ENCODE measurements around the gene SLC16A12. TPM values are rescaled to one million over a fixed set of nuclear protein-coding genes. Genes with fewer than 3 reads are reported as not detected.

The SLC16A12 gene
- total and polyA plus RNA-seq, 2 donors (not counting 1 experiment from before 2014, with no cell fraction given): under 0.01 to 0.26 TPM

DNA sequence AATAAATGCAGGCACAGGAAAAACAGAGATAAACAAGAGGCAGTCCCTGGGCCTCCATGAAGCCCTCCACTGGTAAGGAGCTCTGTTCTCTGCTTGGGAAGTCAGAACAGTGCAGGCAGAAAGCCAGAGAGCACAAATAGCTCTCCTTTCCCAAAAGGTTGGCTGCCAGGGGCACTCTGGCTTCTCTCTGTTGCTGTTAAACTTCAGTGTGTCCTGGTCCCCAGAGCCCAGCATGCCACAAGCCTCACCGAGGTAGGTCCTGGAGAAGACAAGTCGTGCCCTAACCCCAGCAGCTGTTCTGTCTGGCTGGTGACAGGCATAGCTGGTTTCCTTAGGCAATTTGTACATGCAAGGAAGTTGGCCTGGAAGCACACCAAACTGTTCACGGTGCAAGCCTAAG lies 17.3 kb downstream of the SLC16A12 start:
- Histone ChIP-seq H3K27ac (ENCODE audit: insufficient read depth, low read length) (no peak overlapping the region), H2AFZ (ENCODE audit: low read length) (peak overlapping the region; percentile 14)

DNA sequence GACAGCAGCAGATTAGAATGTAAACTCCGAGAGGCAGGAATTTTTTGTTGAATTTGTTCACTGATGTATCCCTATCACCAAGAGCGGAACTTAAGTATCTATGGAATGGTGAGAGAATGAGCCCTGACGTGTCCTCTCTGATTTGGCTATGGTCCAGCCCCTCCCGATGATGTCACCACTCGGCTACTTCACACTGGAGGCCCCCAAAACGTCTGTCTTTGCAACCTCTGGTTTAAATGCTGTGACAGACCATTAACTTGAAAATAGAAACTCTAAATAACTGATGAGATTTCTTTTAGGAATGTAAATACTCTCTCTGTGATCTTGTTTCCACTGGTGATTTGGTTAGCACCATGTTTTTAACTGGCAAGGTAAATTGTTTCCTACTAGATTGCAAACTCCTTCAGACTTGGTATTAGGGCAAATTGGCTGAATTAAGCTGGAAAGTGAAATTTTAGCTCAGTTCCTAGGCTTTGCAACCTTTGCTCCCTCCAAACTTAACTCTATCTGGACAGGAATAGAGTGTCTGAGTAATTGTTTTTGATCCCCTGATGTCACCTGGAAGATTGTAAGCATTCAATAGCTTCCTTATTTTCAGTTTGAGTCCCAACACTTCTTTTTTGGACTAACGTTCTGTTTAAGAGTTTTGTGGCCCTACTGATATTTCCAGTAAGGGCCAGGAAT lies 19.1 kb downstream of the SLC16A12 start:
- H4K20me1 ChIP-seq (ENCODE audit: control insufficient read depth, extremely low read depth, insufficient read depth, low read length): no peaks in the 10 kb centered on the region
- peak overlapping the region; percentile 96 for H3K4me2 ChIP-seq (ENCODE audit: extremely low read depth, insufficient read depth, low read length)
- H2AFZ ChIP-seq (ENCODE audit: low read length): no peak overlapping the region
- H3K27ac ChIP-seq (ENCODE audit: insufficient read depth, low read length): peak overlapping the region; percentile 95
- H3K36me3 ChIP-seq (ENCODE audit: control insufficient read depth, insufficient read depth, low read length): no peaks in the 10 kb centered on the region
- no peaks in the 10 kb centered on the region for H3K27me3 ChIP-seq (ENCODE audit: control insufficient read depth, insufficient read depth, low read length)
- no peaks in the 10 kb centered on the region for H3K79me2 ChIP-seq (ENCODE audit: control insufficient read depth, insufficient read depth, low read length)
- H3K9me3 ChIP-seq (ENCODE audit: control insufficient read depth, insufficient read depth, low read depth, low read length): no peaks in the 10 kb centered on the region
- no peak for TF ChIP-seq EZH2 (IDR thresholded peaks at IDR 0.05; ENCODE audit: low read length, missing control alignments)
- TF ChIP-seq, protein P1, sequence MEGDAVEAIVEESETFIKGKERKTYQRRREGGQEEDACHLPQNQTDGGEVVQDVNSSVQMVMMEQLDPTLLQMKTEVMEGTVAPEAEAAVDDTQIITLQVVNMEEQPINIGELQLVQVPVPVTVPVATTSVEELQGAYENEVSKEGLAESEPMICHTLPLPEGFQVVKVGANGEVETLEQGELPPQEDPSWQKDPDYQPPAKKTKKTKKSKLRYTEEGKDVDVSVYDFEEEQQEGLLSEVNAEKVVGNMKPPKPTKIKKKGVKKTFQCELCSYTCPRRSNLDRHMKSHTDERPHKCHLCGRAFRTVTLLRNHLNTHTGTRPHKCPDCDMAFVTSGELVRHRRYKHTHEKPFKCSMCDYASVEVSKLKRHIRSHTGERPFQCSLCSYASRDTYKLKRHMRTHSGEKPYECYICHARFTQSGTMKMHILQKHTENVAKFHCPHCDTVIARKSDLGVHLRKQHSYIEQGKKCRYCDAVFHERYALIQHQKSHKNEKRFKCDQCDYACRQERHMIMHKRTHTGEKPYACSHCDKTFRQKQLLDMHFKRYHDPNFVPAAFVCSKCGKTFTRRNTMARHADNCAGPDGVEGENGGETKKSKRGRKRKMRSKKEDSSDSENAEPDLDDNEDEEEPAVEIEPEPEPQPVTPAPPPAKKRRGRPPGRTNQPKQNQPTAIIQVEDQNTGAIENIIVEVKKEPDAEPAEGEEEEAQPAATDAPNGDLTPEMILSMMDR (conservative IDR thresholded peaks at IDR 0.05 in 1 of 2, IDR thresholded peaks at IDR 0.05 in 1 of 2; ENCODE audit: low read depth in 1 of 2, low read length in 2 of 2): no peak
- peak; percentile 95 to 97 for DNase-seq (ENCODE audit: low read depth in 2 of 2)
- H3K4me3 ChIP-seq (replicated peaks in 1 of 4; ENCODE audit: control extremely low read depth in 1 of 4, insufficient read depth in 1 of 4, low read depth in 3 of 4, low read length in 4 of 4): peak overlapping the region in 2 of 4 experiments; percentile 20 to 28
- no peak overlapping the region for H3K9ac ChIP-seq (ENCODE audit: insufficient read depth, low read length)
- peaks cover 20% of the 10 kb centered on the region for H3K4me1 ChIP-seq (ENCODE audit: control insufficient read depth, extremely low read depth, insufficient read depth, low read length)

More for the DNA sequence above, 17.3 kb downstream of the SLC16A12 start:
- H3K36me3 ChIP-seq (ENCODE audit: control insufficient read depth, insufficient read depth, low read length): no peaks in the 10 kb centered on the region
- no peaks in the 10 kb centered on the region for H3K79me2 ChIP-seq (ENCODE audit: control insufficient read depth, insufficient read depth, low read length)
- peak in 1 of 2 donors; percentile 47 for DNase-seq (ENCODE audit: low read depth in 2 of 2)
- no peaks in the 10 kb centered on the region for H4K20me1 ChIP-seq (ENCODE audit: control insufficient read depth, extremely low read depth, insufficient read depth, low read length)
- no peaks in the 10 kb centered on the region for H3K9me3 ChIP-seq (ENCODE audit: control insufficient read depth, insufficient read depth, low read depth, low read length)
- H3K4me3 ChIP-seq (replicated peaks in 1 of 4; ENCODE audit: control extremely low read depth in 1 of 4, insufficient read depth in 1 of 4, low read depth in 3 of 4, low read length in 4 of 4): no peak overlapping the region
- H3K4me1 ChIP-seq (ENCODE audit: control insufficient read depth, extremely low read depth, insufficient read depth, low read length): peaks cover 25% of the 10 kb centered on the region
- TF ChIP-seq EZH2 (IDR thresholded peaks at IDR 0.05; ENCODE audit: low read length, missing control alignments): no peak
- H3K27me3 ChIP-seq (ENCODE audit: control insufficient read depth, insufficient read depth, low read length): no peaks in the 10 kb centered on the region
- no peak overlapping the region for H3K4me2 ChIP-seq (ENCODE audit: extremely low read depth, insufficient read depth, low read length)
- no peak overlapping the region for H3K9ac ChIP-seq (ENCODE audit: insufficient read depth, low read length)

DNA sequence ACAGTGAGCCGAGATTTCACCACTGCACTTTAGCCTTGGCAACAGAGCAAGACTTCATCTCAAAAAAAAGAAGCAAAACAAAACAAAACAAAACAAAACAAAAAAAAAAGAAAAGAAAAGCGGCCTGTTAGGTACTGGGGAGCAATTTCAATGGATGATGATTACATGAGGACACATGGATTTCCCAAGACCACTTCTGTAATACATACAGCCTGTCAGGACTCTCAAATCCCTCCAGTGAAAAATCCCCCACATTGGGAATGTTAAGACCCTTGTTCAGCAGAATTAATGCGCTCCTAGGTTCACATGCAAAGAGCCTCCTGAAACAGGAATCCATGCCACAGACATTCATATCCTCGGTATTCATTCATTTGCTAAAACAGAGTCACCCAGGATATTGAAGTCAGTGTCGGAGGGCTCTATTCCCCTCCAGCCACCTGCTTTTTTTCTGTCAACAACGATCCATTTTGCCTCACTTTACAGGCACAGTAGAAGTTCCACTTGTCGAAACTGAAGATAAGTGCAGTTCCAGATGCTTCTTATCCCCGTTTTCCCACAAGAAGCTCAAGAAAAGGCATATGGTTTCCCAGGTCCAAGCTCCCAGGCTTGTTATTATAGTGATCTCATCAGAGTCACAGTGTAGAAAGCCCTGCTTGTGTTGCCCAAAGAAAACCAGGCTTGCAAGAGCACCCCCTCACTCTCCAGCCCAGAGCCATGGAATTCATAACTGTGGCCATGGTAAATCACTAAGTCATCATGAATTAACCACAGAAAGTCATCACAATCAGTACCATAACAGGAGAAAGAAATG lies 20.2 kb downstream of the SLC16A12 start:
- H3K36me3 ChIP-seq (ENCODE audit: control insufficient read depth, insufficient read depth, low read length): no peaks in the 10 kb centered on the region
- no peaks in the 10 kb centered on the region for H3K9me3 ChIP-seq (ENCODE audit: control insufficient read depth, insufficient read depth, low read depth, low read length)
- no peaks in the 10 kb centered on the region for H3K27me3 ChIP-seq (ENCODE audit: control insufficient read depth, insufficient read depth, low read length)
- TF ChIP-seq, protein P1 (conservative IDR thresholded peaks at IDR 0.05 in 1 of 2, IDR thresholded peaks at IDR 0.05 in 1 of 2; ENCODE audit: low read depth in 1 of 2, low read length in 2 of 2): no peak
- no peak for TF ChIP-seq EZH2 (IDR thresholded peaks at IDR 0.05; ENCODE audit: low read length, missing control alignments)
- H3K4me1 ChIP-seq (ENCODE audit: control insufficient read depth, extremely low read depth, insufficient read depth, low read length): peaks cover 20% of the 10 kb centered on the region
- peak overlapping the region; percentile 95 for H3K27ac ChIP-seq (ENCODE audit: insufficient read depth, low read length)
- H2AFZ ChIP-seq (ENCODE audit: low read length): peak overlapping the region; percentile 58
- H3K4me3 ChIP-seq (replicated peaks in 1 of 4; ENCODE audit: control extremely low read depth in 1 of 4, insufficient read depth in 1 of 4, low read depth in 3 of 4, low read length in 4 of 4): peak overlapping the region in 3 of 4 experiments; percentile 20 to 35 (median 27)
- peak; percentile 99 to 100 for DNase-seq (ENCODE audit: low read depth in 2 of 2)
- H4K20me1 ChIP-seq (ENCODE audit: control insufficient read depth, extremely low read depth, insufficient read depth, low read length): no peaks in the 10 kb centered on the region
- peak overlapping the region; percentile 96 for H3K4me2 ChIP-seq (ENCODE audit: extremely low read depth, insufficient read depth, low read length)
- H3K9ac ChIP-seq (ENCODE audit: insufficient read depth, low read length): peak overlapping the region; percentile 59
- no peaks in the 10 kb centered on the region for H3K79me2 ChIP-seq (ENCODE audit: control insufficient read depth, insufficient read depth, low read length)
